CD4-positive, alpha-beta T cell (primary cell): ENCODE measurements around the gene SEMA5A. TPM values are rescaled to one million over a fixed set of nuclear protein-coding genes. Genes with fewer than 3 reads are reported as not detected.

ENCODE experiments used
- ATAC-seq: fragments of 200-7000 bp; cut with Tn5 transposase; one replicate; pipeline ENCODE4 v1.10.0; 2022; ENCODE audit warnings: mild to moderate bottlenecking; ENCODE audit not compliant: poor library complexity
- CTCF ChIA-PET: fragments of 350-600 bp; sonication (Branson Sonifier 250); formaldehyde crosslinking; loops from one replicate; lab custom pipeline; 2021; ENCODE audit warnings: antibody characterized with exemption, inconsistent platforms; lab: Charles Lee
- POLR2A ChIA-PET: fragments of 350-600 bp; sonication (Branson Sonifier 250); formaldehyde crosslinking; loops from one replicate; lab custom pipeline; 2021; ENCODE audit warnings: antibody characterized with exemption, inconsistent platforms; lab: Charles Lee
- DNase-seq, 14 experiments: peaks; one replicate each; pipeline ENCODE4 v3.0.0-alpha.2; 2013 to 2020; ENCODE audit warnings: mixed read lengths in 2 of 14
- H3K27ac ChIP-seq, 2 donors: one replicate each; pipeline versions ENCODE4 v1.5.1 to v1.7.0; 2013; ENCODE audit warnings: low read length in 2 of 2, low read depth in 1 of 2, mild to moderate bottlenecking in 1 of 2
- H3K27me3 ChIP-seq, 2 experiments: 1 replicate in 1 of 2; 2 replicates in 1 of 2; pipeline versions ENCODE4 v1.6.1 to v1.7.0; 2013; ENCODE audit warnings: low read length in 2 of 2, control low read depth in 1 of 2, mild to moderate bottlenecking in 1 of 2, moderate library complexity in 1 of 2; ENCODE audit not compliant: insufficient read depth in 2 of 2, control insufficient read depth in 1 of 2
- H3K36me3 ChIP-seq: one replicate; pipeline ENCODE4 v1.6.1; 2013; ENCODE audit warnings: low read length, control low read depth; ENCODE audit not compliant: insufficient read depth
- H3K4me1 ChIP-seq: one replicate; pipeline ENCODE4 v1.6.1; 2013; ENCODE audit warnings: low read length, control low read depth; ENCODE audit not compliant: insufficient read depth
- H3K4me3 ChIP-seq: one replicate; pipeline ENCODE4 v1.5.1; 2013; ENCODE audit warnings: mild to moderate bottlenecking, low read length, moderate library complexity
- H3K9me3 ChIP-seq, 2 experiments: 1 replicate in 1 of 2; 2 replicates in 1 of 2; pipeline versions ENCODE4 v1.6.1 to v1.7.0; 2013; ENCODE audit warnings: low read length in 2 of 2, mild to moderate bottlenecking in 2 of 2, control low read depth in 1 of 2, moderate library complexity in 1 of 2; ENCODE audit not compliant: control insufficient read depth in 1 of 2, insufficient read depth in 1 of 2
- H3K27ac Mint-ChIP-seq: one replicate; pipeline ENCODE4 v1.8.0; 2020; ENCODE audit warnings: mixed read lengths
- H3K27me3 Mint-ChIP-seq: one replicate; pipeline ENCODE4 v1.8.0; 2021; ENCODE audit warnings: mixed read lengths
- H3K36me3 Mint-ChIP-seq: one replicate; pipeline ENCODE4 v1.8.0; 2021; ENCODE audit warnings: low read depth, mixed read lengths
- H3K4me1 Mint-ChIP-seq: one replicate; pipeline ENCODE4 v1.8.0; 2021; ENCODE audit warnings: low read depth, mixed read lengths
- H3K4me3 Mint-ChIP-seq: one replicate; pipeline ENCODE4 v1.8.0; 2020; ENCODE audit warnings: mild to moderate bottlenecking, mixed read lengths
- H3K9me3 Mint-ChIP-seq: one replicate; pipeline ENCODE4 v1.8.0; 2020; ENCODE audit warnings: mixed read lengths
- intact Hi-C, 2 experiments: fragments of 100-400 bp; cut with DNase I in 1 of 2; cut with micrococcal nuclease in 1 of 2; formaldehyde crosslinking; loops; one replicate each; pipeline versions ENCODE4 v1.15.1 to v1.9.0; 2023 to 2025; cut with DNase I, micrococcal nuclease
- total RNA-seq, 174 experiments: library from RNA in 2 of 174; stranded (reverse) in 2 of 174; gene quantifications; one replicate each; pipeline ENCODE4 v1.2.3 and lab custom pipeline; 2021 to 2026
- TF ChIP-seq, protein P1 (sequence below): fragments of 200-600 bp; IDR thresholded peaks from one replicate; pipeline ENCODE4 v1.8.0; 2022; ENCODE audit warnings: antibody characterized with exemption, mild to moderate bottlenecking

The SEMA5A gene
- total RNA-seq, 2 experiments from 2014 or later, result 2.0 to 2.9 TPM

DNA sequence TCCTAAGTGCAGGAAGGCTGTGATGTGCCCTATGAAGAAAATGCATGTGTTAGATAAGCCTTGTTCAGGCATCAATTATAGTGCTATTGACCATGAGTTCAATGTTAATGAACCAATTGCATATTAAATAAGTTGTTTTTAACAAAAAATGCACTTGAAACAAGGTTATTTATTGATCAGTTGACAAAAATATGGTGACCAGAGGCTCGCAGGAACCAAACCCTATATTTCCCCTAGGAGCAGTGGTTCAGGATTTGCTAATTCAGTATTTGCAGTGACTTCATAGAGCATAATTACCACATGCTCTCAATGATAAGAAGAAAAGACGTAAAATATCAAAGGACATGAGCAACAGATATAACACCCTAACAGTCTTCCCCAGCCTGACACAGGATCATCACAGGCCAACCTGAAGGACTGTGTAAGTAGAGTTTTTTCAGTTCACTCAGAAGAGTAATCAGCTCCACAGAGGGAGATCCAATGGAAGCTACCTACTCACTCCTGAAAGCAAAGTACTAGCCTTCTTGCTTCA, 92.3 kb downstream of the SEMA5A start:
- peaks cover 3% of the 10 kb centered on the region for H3K9me3 Mint-ChIP-seq
- peaks cover 0 to 11% of the 10 kb centered on the region in 2 experiments for H3K9me3 ChIP-seq
- H3K27ac Mint-ChIP-seq, result no peak overlapping the region
- H3K4me3 ChIP-seq, result no peak overlapping the region
- no peaks in the 10 kb centered on the region for H3K4me1 ChIP-seq
- no peak overlapping the region for H3K4me3 Mint-ChIP-seq
- POLR2A ChIA-PET, result no interaction called here
- TF ChIP-seq, protein P1, sequence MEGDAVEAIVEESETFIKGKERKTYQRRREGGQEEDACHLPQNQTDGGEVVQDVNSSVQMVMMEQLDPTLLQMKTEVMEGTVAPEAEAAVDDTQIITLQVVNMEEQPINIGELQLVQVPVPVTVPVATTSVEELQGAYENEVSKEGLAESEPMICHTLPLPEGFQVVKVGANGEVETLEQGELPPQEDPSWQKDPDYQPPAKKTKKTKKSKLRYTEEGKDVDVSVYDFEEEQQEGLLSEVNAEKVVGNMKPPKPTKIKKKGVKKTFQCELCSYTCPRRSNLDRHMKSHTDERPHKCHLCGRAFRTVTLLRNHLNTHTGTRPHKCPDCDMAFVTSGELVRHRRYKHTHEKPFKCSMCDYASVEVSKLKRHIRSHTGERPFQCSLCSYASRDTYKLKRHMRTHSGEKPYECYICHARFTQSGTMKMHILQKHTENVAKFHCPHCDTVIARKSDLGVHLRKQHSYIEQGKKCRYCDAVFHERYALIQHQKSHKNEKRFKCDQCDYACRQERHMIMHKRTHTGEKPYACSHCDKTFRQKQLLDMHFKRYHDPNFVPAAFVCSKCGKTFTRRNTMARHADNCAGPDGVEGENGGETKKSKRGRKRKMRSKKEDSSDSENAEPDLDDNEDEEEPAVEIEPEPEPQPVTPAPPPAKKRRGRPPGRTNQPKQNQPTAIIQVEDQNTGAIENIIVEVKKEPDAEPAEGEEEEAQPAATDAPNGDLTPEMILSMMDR, result no peak
- no peaks in the 10 kb centered on the region for H3K36me3 Mint-ChIP-seq
- CTCF ChIA-PET, result no interaction called here
- no peaks in the 10 kb centered on the region for H3K36me3 ChIP-seq
- no peak for ATAC-seq
- no peak for DNase-seq
- H3K27me3 Mint-ChIP-seq, result no peaks in the 10 kb centered on the region
- no peaks in the 10 kb centered on the region for H3K27me3 ChIP-seq
- intact Hi-C loops, result no loop called here
- H3K27ac ChIP-seq, result no peak overlapping the region
- no peaks in the 10 kb centered on the region for H3K4me1 Mint-ChIP-seq

DNA sequence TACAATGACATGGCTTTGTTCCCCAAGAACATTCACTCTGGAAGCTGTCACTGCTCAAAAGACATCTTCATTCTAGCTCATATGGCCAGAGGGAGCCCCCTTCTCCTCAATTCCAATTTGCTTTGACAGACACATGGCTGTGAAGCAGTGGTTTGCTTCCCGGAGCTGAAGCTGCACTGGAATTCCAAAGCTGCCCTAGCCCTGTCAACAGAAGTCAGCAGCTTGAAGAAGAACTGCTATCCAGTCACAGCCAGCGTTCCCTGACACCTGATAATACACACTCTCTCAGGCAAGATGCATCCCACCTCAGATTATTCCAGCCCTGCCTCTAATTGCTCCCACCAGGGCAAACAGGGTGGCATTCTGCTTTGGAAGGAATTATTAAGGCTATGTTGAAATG, 93.7 kb downstream of the SEMA5A start:
- ChIA-PET POLR2A (no interaction called here), CTCF (no interaction called here)
- no peak overlapping the region for H3K27ac Mint-ChIP-seq
- H3K36me3 ChIP-seq, result no peaks in the 10 kb centered on the region
- no peak overlapping the region for H3K4me3 ChIP-seq
- no peaks in the 10 kb centered on the region for H3K9me3 Mint-ChIP-seq
- no peaks in the 10 kb centered on the region for H3K27me3 Mint-ChIP-seq
- no peak overlapping the region for H3K27ac ChIP-seq
- intact Hi-C loops, result no loop called here
- H3K4me1 ChIP-seq, result no peaks in the 10 kb centered on the region
- no peak overlapping the region for H3K4me3 Mint-ChIP-seq
- no peaks in the 10 kb centered on the region for H3K27me3 ChIP-seq
- no peak for ATAC-seq
- TF ChIP-seq, protein P1, result no peak
- no peaks in the 10 kb centered on the region for H3K36me3 Mint-ChIP-seq
- H3K9me3 ChIP-seq, result peaks cover 0 to 4% of the 10 kb centered on the region in 2 experiments
- DNase-seq, result no peak
- no peaks in the 10 kb centered on the region for H3K4me1 Mint-ChIP-seq

DNA sequence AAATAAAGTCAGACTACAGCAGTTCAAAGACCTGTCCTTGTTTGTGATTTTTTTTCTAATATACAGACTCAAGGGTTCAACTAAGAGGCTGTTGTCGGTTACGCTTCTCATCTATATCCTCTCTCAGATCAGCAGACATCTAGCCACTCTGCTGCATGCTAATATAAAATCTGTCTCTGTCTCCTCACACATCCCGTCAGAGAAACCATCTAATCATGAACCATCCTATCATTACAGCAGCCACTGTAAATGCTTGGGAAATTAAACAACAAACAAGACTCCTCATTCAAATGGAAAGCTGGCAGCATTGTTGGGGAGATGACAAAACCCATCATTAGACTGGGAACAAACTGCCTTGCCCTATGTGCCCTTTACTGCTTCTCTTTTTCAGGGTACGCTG, 94.8 kb downstream of the SEMA5A start:
- CTCF ChIA-PET, result interaction anchor here (0.7 to 0.8 kb wide), 2 partner anchors 10 to 1431 kb away, joined by 3 to 4 read pairs; no protein-coding TSS in a partner anchor
- Mint-ChIP-seq H3K36me3 (no peaks in the 10 kb centered on the region), H3K27ac (no peak overlapping the region), H3K4me3 (no peak overlapping the region), H3K9me3 (no peaks in the 10 kb centered on the region), H3K27me3 (no peaks in the 10 kb centered on the region), H3K4me1 (no peaks in the 10 kb centered on the region)
- H3K9me3 ChIP-seq, result peaks cover 0 to 4% of the 10 kb centered on the region in 2 experiments
- no peaks in the 10 kb centered on the region for H3K36me3 ChIP-seq
- TF ChIP-seq, protein P1, result no peak
- ATAC-seq, result no peak
- DNase-seq, result no peak
- intact Hi-C loops, result no loop called here
- POLR2A ChIA-PET, result no interaction called here
- no peak overlapping the region for H3K27ac ChIP-seq
- H3K4me3 ChIP-seq, result no peak overlapping the region
- H3K27me3 ChIP-seq, result no peaks in the 10 kb centered on the region
- no peaks in the 10 kb centered on the region for H3K4me1 ChIP-seq
